Neural cell (in vitro differentiated cells): Measurements from ENCODE around the gene GOLGA6D. TPM values are rescaled to one million over a fixed set of nuclear protein-coding genes. Genes with fewer than 3 reads are reported as not detected.
"Not testable (repeated sequence)": the region's sequence is repeated elsewhere in the genome, so short reads cannot be mapped to it uniquely, and the experiment has no call there.

Experiments
- H2AFZ ChIP-seq: fragments of 200-600, 300-800 bp; sonication (generic), shearing (Covaris generic); 2 replicates; pipeline ENCODE4 v1.6.0; 2014; ENCODE audit warnings: low read depth, mild to moderate bottlenecking, antibody characterized with exemption, low read length, moderate library complexity
- H3F3A ChIP-seq: fragments of 200-600 bp; shearing (Covaris generic); 2 replicates; pipeline ENCODE4 v1.6.1; 2016; ENCODE audit warnings: mild to moderate bottlenecking, moderate library complexity, mixed read lengths, antibody characterized with exemption, low read length; ENCODE audit not compliant: insufficient read depth, poor library complexity, severe bottlenecking
- H3K27ac ChIP-seq: fragments of 200-600, 300-800 bp; sonication (generic), shearing (Covaris generic); 2 replicates; pipeline ENCODE4 v1.5.1; 2014; ENCODE audit warnings: mild to moderate bottlenecking, low read length, moderate library complexity
- H3K27me3 ChIP-seq: fragments of 300-800, 200-600 bp; sonication (generic), shearing (Covaris generic); 2 replicates; pipeline ENCODE4 v1.6.0; 2014; ENCODE audit warnings: mild to moderate bottlenecking, low read depth, low read length, moderate library complexity; ENCODE audit not compliant: insufficient read depth
- H3K36me3 ChIP-seq: fragments of 300-800, 200-600 bp; sonication (generic), shearing (Covaris generic); 2 replicates; pipeline ENCODE4 v1.5.1; 2014; ENCODE audit warnings: mild to moderate bottlenecking, antibody characterized with exemption, low read length, moderate library complexity; ENCODE audit not compliant: insufficient read depth
- H3K4me2 ChIP-seq: fragments of 300-800, 200-600 bp; sonication (generic), shearing (Covaris generic); 2 replicates; pipeline ENCODE4 v1.6.0; 2014; ENCODE audit warnings: mild to moderate bottlenecking, low read length
- H3K4me3 ChIP-seq: fragments of 300-800, 200-600 bp; sonication (generic), shearing (Covaris generic); 2 replicates; pipeline ENCODE4 v1.5.1; 2014; ENCODE audit warnings: mild to moderate bottlenecking, low read length, moderate library complexity
- H3K79me2 ChIP-seq: fragments of 200-600 bp; shearing (Covaris generic); replicated peaks from 2 replicates; pipeline ENCODE4 v1.6.0; 2014; ENCODE audit warnings: mild to moderate bottlenecking, low read length, moderate library complexity; ENCODE audit not compliant: insufficient read depth
- H3K9ac ChIP-seq: fragments of 300-800, 200-600 bp; sonication (generic), shearing (Covaris generic); 2 replicates; pipeline ENCODE4 v1.6.1; 2016; ENCODE audit warnings: mild to moderate bottlenecking, low read length, mixed read lengths
- H3K9me2 ChIP-seq: fragments of 200-600 bp; shearing (Covaris generic); 2 replicates; pipeline ENCODE4 v1.6.1; 2016; ENCODE audit warnings: mild to moderate bottlenecking, low read length, mixed read lengths; ENCODE audit not compliant: insufficient read depth
- H3K9me3 ChIP-seq: fragments of 200-600, 300-800 bp; sonication (generic), shearing (Covaris generic); 2 replicates; pipeline ENCODE4 v1.6.1; 2016; ENCODE audit warnings: mild to moderate bottlenecking, mixed run types, low read length, moderate library complexity, mixed read lengths
- H4K20me1 ChIP-seq: fragments of 200-600 bp; shearing (Covaris generic); 2 replicates; pipeline ENCODE4 v1.6.1; 2016; ENCODE audit warnings: mild to moderate bottlenecking, mixed run types; ENCODE audit not compliant: insufficient read depth
- EP300 ChIP-seq: fragments of 450-650 bp; conservative IDR thresholded peaks from 2 replicates; pipeline ENCODE4 v1.6.1; 2014; ENCODE audit warnings: antibody characterized with exemption, mild to moderate bottlenecking, moderate library complexity; ENCODE audit not compliant: poor library complexity, severe bottlenecking
- EZH2 ChIP-seq: fragments of 200-600, 300-800 bp; shearing (Covaris generic), sonication (generic); IDR thresholded peaks from 2 replicates; pipeline ENCODE4 v1.6.1; 2014; ENCODE audit warnings: antibody characterized with exemption, low read length, borderline replicate concordance, mild to moderate bottlenecking; ENCODE audit not compliant: insufficient read depth, poor library complexity, severe bottlenecking
- MXI1 ChIP-seq: fragments of 450-650 bp; conservative IDR thresholded peaks from 2 replicates; pipeline ENCODE4 v1.6.1; 2014; ENCODE audit warnings: antibody characterized with exemption, mild to moderate bottlenecking; ENCODE audit not compliant: poor library complexity, severe bottlenecking
- POLR2AphosphoS5 ChIP-seq: IDR thresholded peaks from 2 replicates; pipeline ENCODE4 v1.6.1; 2012
- RAD21 ChIP-seq: fragments of 450-650 bp; conservative IDR thresholded peaks from 2 replicates; pipeline ENCODE4 v1.6.1; 2014; ENCODE audit warnings: antibody characterized with exemption, mild to moderate bottlenecking, moderate library complexity
- SMC3 ChIP-seq: fragments of 450-650 bp; conservative IDR thresholded peaks from 2 replicates; pipeline ENCODE4 v1.6.1; 2014; ENCODE audit warnings: antibody characterized with exemption, mild to moderate bottlenecking, moderate library complexity; ENCODE audit not compliant: poor library complexity
- TAF1 ChIP-seq: IDR thresholded peaks from 2 replicates; pipeline ENCODE4 v1.6.1; 2012; ENCODE audit warnings: low read depth
- polyA plus RNA-seq: library from polyadenylated mRNA; depleted of rRNA; stranded (reverse); fragments of >200 nt; gene quantifications from 2 replicates; pipeline ENCODE4 v1.2.3, GENCODE V29; 2014
- TF ChIP-seq, protein P1 (sequence below): fragments of 450-650 bp; IDR thresholded peaks from 2 replicates; pipeline ENCODE4 v1.5.1; 2014; ENCODE audit warnings: antibody characterized with exemption, mild to moderate bottlenecking, moderate library complexity; ENCODE audit not compliant: poor library complexity, severe bottlenecking
- TF ChIP-seq, protein P2 (sequence below): IDR thresholded peaks from 2 replicates; pipeline ENCODE4 v1.6.1; 2012; ENCODE audit warnings: borderline replicate concordance

Gene GOLGA6D
- polyA plus RNA-seq, 1 donor from 2014 or later, result not detected

DNA sequence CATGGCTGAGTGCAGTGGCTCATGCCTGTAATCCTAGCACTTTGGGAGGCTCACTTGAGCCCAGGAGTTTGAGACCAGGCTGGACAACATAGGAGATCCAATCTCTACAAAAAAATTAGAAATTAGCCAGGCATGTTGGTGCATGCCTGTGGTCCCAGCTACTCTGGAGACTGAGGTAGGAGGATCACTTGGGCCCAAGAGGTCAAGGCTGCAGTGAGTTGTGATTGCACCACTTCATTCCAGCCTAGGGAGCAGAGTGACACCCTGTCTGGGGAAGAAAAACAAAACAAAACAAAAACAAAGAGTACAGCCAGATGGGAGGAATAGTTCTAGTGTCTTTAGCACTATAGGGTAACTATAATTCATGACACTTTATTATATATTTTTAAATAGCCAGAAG lies 27.1 kb downstream of the GOLGA6D start:
- no peak for TF ChIP-seq EP300
- no peak for TF ChIP-seq TAF1
- no peak for TF ChIP-seq RAD21
- TF ChIP-seq, protein P1, sequence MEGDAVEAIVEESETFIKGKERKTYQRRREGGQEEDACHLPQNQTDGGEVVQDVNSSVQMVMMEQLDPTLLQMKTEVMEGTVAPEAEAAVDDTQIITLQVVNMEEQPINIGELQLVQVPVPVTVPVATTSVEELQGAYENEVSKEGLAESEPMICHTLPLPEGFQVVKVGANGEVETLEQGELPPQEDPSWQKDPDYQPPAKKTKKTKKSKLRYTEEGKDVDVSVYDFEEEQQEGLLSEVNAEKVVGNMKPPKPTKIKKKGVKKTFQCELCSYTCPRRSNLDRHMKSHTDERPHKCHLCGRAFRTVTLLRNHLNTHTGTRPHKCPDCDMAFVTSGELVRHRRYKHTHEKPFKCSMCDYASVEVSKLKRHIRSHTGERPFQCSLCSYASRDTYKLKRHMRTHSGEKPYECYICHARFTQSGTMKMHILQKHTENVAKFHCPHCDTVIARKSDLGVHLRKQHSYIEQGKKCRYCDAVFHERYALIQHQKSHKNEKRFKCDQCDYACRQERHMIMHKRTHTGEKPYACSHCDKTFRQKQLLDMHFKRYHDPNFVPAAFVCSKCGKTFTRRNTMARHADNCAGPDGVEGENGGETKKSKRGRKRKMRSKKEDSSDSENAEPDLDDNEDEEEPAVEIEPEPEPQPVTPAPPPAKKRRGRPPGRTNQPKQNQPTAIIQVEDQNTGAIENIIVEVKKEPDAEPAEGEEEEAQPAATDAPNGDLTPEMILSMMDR, result no peak
- no peak for TF ChIP-seq MXI1
- TF ChIP-seq, protein P2, sequence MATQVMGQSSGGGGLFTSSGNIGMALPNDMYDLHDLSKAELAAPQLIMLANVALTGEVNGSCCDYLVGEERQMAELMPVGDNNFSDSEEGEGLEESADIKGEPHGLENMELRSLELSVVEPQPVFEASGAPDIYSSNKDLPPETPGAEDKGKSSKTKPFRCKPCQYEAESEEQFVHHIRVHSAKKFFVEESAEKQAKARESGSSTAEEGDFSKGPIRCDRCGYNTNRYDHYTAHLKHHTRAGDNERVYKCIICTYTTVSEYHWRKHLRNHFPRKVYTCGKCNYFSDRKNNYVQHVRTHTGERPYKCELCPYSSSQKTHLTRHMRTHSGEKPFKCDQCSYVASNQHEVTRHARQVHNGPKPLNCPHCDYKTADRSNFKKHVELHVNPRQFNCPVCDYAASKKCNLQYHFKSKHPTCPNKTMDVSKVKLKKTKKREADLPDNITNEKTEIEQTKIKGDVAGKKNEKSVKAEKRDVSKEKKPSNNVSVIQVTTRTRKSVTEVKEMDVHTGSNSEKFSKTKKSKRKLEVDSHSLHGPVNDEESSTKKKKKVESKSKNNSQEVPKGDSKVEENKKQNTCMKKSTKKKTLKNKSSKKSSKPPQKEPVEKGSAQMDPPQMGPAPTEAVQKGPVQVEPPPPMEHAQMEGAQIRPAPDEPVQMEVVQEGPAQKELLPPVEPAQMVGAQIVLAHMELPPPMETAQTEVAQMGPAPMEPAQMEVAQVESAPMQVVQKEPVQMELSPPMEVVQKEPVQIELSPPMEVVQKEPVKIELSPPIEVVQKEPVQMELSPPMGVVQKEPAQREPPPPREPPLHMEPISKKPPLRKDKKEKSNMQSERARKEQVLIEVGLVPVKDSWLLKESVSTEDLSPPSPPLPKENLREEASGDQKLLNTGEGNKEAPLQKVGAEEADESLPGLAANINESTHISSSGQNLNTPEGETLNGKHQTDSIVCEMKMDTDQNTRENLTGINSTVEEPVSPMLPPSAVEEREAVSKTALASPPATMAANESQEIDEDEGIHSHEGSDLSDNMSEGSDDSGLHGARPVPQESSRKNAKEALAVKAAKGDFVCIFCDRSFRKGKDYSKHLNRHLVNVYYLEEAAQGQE, result no peak
- no peak for TF ChIP-seq EZH2
- no peak for TF ChIP-seq SMC3
- TF ChIP-seq POLR2AphosphoS5, result no peak
- Histone ChIP-seq H3K9me2 (no peaks in the 10 kb centered on the region), H3K36me3 (no peaks in the 10 kb centered on the region), H3K9ac (no peak overlapping the region), H3K27me3 (peaks cover 3% of the 10 kb centered on the region), H3K4me3 (no peak overlapping the region), H3K79me2 (no peaks in the 10 kb centered on the region), H2AFZ (no peak overlapping the region), H3K4me2 (no peak overlapping the region), H3K9me3 (no peaks in the 10 kb centered on the region), H3F3A (no peaks in the 10 kb centered on the region), H4K20me1 (no peaks in the 10 kb centered on the region), H3K27ac (no peak overlapping the region)

DNA sequence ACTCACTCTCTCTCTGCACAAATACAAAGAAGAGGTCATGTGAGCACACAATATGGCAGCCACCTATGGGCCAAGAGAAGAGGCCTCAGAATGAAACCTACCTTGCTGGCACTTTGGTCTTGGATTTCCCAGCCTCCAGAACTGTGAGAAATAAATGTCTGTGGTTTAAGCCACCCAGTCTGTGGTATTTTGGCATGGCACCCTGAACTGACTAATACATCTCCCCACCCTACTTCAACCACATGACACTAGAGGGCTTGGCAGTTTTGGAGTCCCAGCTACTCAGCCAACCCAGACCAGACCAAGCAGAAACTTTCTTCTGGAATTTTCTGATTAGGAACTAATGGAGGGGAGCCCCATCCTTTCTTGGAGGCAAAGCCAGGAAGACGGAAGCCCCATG lies 29.9 kb downstream of the GOLGA6D start:
- not testable (repeated sequence) for H4K20me1 ChIP-seq, H3K9me3 ChIP-seq, H3K4me3 ChIP-seq, H3K27ac ChIP-seq, H2AFZ ChIP-seq, H3K27me3 ChIP-seq, H3K9ac ChIP-seq, H3K79me2 ChIP-seq, H3K9me2 ChIP-seq, H3F3A ChIP-seq, H3K36me3 ChIP-seq, H3K4me2 ChIP-seq
